ENCODE measurements around the gene CD52. TPM values are rescaled to one million over a fixed set of nuclear protein-coding genes. Genes with fewer than 3 reads are reported as not detected.
"Not testable (repeated sequence)": the region's sequence is repeated elsewhere in the genome, so short reads cannot be mapped to it uniquely, and the experiment has no call there.

The CD52 gene
- total RNA-seq, 6 donors from 2014 or later, result 74.4 to 437 (median 172) TPM

DNA sequence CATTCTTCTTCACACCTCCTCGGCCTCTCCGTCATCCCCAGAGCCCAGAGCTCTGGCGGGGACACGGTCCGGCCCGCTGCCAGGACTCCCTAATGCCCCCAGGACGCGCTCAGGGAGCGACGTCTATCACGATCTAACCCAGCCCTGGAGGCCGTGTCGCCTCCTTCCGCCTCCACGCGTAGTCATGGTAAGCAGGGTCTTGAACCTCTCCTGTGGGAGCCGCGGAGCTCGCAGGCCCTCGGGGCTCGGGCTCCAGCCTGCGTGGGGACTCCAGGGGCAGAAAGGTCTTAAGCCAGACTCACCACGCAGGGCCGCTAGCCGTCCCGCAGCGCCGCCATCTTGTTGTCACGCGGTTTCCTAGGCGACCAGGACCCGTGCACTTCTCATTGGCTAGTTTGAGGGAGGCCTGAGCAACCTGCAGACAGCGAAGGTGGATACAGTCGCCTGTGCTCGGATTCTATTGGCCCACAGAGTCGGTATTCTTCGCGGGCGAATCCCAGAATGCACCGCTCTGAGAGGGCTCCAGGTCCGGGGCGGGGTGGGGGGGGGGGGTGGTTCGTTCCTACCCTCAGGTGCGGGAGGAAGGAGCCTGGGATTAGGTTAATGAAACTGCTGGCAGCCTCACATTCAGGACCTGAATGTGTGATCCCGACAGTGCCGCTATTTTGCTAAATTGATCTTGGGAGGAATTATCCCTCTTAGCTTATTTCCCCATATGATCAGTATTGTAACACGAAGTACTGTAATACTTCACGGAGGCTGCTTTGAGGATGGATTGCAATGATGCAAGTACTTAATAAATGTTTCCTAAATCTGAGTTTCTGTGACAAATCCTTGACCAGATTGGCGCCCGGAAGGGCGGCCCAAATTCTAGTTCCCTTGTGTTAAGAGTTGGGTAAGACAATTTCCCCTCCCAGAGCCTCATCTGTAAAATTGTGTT lies 11.2 kb upstream of the CD52 start, which contains the start of gene UBXN11:
Gene UBXN11 (minus strand): TSS at position 347 of the 940 bp plus-strand sequence. CDS start 3,753 bp downstream, outside the sequence.
- H3K27ac ChIP-seq, result peak within 1 kb of the TSS; percentile 72 to 80 (median 74)
- H3K27me3 ChIP-seq, result no peaks in the 10 kb centered on the region
- peak within 1 kb of the TSS; percentile 60 to 89 (median 74) for H3K4me3 ChIP-seq
- 5 to 15% methylated on average over 9 to 23 of the region's 51 CpGs for WGBS, 2 donors
- H3K9me3 ChIP-seq, result no peaks in the 10 kb centered on the region
- peak; percentile 93 to 97 for DNase-seq
- TF ChIP-seq POLR2AphosphoS5 (IDR thresholded peaks at IDR 0.05) (peak in 1 of 2 donors; percentile 42), EP300 (IDR thresholded peaks at IDR 0.05) (no peak), POLR2A (IDR thresholded peaks at IDR 0.05) (peak in 1 of 4 donors; percentile 62)
- TF ChIP-seq, protein P1, sequence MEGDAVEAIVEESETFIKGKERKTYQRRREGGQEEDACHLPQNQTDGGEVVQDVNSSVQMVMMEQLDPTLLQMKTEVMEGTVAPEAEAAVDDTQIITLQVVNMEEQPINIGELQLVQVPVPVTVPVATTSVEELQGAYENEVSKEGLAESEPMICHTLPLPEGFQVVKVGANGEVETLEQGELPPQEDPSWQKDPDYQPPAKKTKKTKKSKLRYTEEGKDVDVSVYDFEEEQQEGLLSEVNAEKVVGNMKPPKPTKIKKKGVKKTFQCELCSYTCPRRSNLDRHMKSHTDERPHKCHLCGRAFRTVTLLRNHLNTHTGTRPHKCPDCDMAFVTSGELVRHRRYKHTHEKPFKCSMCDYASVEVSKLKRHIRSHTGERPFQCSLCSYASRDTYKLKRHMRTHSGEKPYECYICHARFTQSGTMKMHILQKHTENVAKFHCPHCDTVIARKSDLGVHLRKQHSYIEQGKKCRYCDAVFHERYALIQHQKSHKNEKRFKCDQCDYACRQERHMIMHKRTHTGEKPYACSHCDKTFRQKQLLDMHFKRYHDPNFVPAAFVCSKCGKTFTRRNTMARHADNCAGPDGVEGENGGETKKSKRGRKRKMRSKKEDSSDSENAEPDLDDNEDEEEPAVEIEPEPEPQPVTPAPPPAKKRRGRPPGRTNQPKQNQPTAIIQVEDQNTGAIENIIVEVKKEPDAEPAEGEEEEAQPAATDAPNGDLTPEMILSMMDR (IDR thresholded peaks at IDR 0.05), result no peak
- peak; percentile 95 to 97 for ATAC-seq (ENCODE audit: low FRiP score in 2 of 2)
- no peaks in the 10 kb centered on the region for H3K36me3 ChIP-seq
- peaks cover 13 to 22% (median 14%) of the 10 kb centered on the region in 4 donors for H3K4me1 ChIP-seq

DNA sequence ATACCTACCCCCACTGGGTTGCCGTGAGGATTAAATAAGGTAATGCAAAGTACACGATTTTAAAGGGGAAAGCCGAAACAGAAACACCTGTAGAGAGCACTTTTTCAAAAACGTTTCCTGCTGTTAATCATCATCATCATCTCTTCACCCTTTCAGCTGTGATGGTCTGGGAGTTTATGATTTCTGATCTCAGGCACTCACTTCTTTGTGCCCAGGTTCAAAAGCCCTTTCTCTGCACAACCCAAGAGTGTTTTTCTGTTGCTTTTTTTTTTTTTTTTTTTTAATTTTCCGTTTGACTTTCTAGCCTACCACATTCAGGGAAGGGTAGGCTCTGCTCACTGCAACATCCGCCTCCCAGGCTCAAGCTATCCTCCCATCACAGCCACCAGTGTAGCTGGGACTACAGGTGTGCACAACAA lies 10.4 kb upstream of the CD52 start:
- TF ChIP-seq, protein P1 (IDR thresholded peaks at IDR 0.05), result no peak
- TF ChIP-seq EP300 (IDR thresholded peaks at IDR 0.05) (no peak), POLR2AphosphoS5 (IDR thresholded peaks at IDR 0.05) (no peak), POLR2A (IDR thresholded peaks at IDR 0.05) (no peak)
- Histone ChIP-seq H3K27ac (peak overlapping the region; percentile 35 to 80 (median 69)), H3K36me3 (no peaks in the 10 kb centered on the region), H3K4me3 (peak overlapping the region in 1 of 4 donors; percentile 74), H3K27me3 (no peaks in the 10 kb centered on the region), H3K9me3 (no peaks in the 10 kb centered on the region), H3K4me1 (peaks cover 13 to 22% (median 14%) of the 10 kb centered on the region in 4 donors)
- DNase-seq (no peak), ATAC-seq (ENCODE audit: low FRiP score in 2 of 2) (no peak)
- 40 to 41% methylated on average over 6 of the region's 6 CpGs for WGBS, 2 donors

DNA sequence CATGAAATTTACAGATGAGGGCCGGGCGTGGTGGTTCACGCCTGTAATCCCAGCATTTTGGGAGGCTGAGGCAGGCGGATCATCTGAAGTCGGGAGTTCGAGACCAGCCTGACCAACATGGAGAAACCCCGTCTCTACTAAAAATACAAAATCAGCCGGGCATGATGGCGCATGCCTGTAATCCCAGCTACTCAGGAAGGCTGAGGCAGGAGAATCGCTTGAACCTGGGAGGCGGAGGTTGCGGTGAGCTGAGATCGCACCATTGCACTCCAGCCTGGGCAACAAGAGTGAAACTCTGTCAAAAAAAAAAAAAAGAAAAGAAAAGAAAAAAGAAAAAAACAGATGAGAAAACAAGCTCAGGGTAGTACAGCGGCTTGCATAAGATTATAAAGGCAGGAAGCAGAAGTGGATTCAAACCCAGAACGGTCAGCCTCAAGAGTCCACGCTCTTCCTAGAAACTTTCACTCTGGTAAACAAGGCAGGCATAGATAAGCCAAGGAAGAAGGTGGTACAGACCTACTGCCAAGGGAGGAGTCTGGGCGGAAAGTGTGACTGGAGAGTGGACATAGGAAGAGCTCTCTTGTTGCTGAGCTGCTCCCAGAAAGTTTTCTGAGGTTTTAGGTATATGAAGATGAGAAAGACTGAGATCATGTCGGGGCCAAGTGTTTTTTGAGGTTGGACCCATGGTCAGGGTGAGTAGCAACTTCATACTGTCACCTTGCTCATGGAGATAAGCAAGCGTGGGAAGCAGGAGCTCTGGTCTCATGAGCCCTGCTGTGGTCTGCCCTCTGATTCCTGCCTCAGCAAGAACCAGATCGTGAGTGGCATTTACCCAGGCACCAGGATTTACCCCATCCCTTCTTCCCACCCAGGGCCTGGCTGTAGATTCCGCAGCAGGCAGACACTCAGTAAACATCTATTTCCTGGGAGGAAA lies 9.5 kb upstream of the CD52 start:
- not testable (repeated sequence) for DNase-seq; H3K4me3 ChIP-seq; ATAC-seq (ENCODE audit: low FRiP score in 2 of 2); H3K9me3 ChIP-seq; H3K36me3 ChIP-seq; H3K27me3 ChIP-seq
- 79 to 83% methylated on average over 20 to 21 of the region's 21 CpGs for WGBS, 2 donors
- peak overlapping the region; percentile 51 to 73 (median 61) for H3K27ac ChIP-seq
- H3K4me1 ChIP-seq, result peaks cover 13 to 22% (median 14%) of the 10 kb centered on the region in 4 donors

DNA sequence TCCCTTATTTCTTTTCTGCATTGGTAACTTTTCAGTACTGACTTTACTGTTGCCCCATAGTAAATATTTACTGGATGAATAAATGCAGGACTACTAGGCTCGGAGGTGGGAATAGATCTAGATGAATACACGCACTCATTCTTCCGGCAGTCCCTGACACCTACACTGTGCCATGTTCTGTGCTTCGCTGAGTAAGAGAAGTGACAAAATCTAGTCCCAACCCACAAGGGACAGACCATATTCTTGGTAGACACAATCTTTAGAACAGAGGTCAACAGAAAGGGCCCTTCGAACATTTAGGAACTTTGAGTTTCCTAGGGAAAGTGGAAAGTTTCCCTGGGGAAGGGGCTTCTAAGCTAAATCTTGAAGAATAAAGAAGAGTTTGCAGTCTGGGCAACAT lies 3.3 kb upstream of the CD52 start:
- ATAC-seq (ENCODE audit: low FRiP score in 2 of 2), result no peak
- peak overlapping the region in 2 of 4 donors; percentile 61 to 76 for H3K27ac ChIP-seq
- peaks cover 4 to 16% (median 11%) of the 10 kb centered on the region in 4 donors for H3K4me1 ChIP-seq

More for the DNA sequence above, 3.3 kb upstream of the CD52 start:
- Histone ChIP-seq H3K4me3 (no peak overlapping the region), H3K27me3 (no peaks in the 10 kb centered on the region), H3K9me3 (no peaks in the 10 kb centered on the region), H3K36me3 (no peaks in the 10 kb centered on the region)
- no peak for TF ChIP-seq EP300 (IDR thresholded peaks at IDR 0.05)
- TF ChIP-seq POLR2AphosphoS5 (IDR thresholded peaks at IDR 0.05), result no peak
- TF ChIP-seq, protein P1 (IDR thresholded peaks at IDR 0.05), result no peak
- TF ChIP-seq POLR2A (IDR thresholded peaks at IDR 0.05), result no peak
- DNase-seq, result no peak
- WGBS, 2 donors, result 68 to 87% methylated on average over 5 of the region's 5 CpGs

Measured in upper lobe of left lung (tissue), 6 donors.